ENCODE measurements around the gene PGM2L1.

The PGM2L1 gene

GRCh38 chr11:74398244-74399159 lies at the start of gene PGM2L1:
TSS of gene PGM2L1 (minus strand) at chr11:74398433. CDS start at chr11:74398161, 272 bp downstream.
- peak; percentile 96 for DNase-seq (ENCODE audit: low spot score)
- TF ChIP-seq CTCF (IDR thresholded peaks at IDR 0.05): no peak
- Histone ChIP-seq H3K27ac (peak within 1 kb of the TSS; percentile 87 to 94), H3K4me3 (peak within 1 kb of the TSS; percentile 79)

DNA sequence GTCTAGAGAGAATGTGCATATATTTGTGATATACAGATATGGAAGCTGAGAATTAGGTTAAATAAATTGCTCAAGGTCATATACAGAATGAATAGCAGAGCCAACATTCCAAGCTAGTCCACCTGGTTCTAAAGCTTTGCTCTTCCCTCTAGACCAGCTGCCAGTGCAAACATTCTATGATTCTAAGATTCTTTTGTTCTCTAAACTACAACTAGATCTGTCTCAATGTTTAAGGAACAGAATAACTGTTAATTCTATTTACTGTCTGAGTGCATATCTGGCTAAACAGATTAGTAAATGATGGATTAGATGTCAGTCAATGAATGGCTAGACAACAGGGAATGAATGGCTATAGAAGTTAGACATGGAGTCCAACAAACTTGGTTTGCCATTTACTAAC lies 49.5 kb upstream of the PGM2L1 start:
- no peak for TF ChIP-seq CTCF (IDR thresholded peaks at IDR 0.05)
- DNase-seq (ENCODE audit: low spot score): no peak
- no peak overlapping the region for H3K4me3 ChIP-seq
- H3K27ac ChIP-seq: no peak overlapping the region

DNA sequence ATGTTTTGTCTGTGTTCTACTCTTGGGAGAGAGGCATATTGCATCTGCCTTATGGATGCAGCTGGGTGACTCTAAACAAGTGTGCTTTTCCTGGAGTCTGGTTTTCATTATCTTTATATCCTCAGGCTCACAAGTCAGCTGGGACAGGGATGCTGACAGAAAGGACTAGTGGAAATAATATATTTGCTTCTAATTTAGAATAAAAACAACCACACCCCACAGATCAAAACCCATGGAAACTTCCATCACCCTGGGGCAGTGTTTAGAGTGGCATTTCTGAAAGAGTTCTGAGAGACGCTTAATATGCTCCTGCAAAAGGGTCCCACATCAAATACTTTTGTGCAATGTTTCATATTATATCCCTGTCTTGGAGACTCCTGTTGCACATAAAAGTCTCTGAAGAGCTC lies 48.3 kb upstream of the PGM2L1 start:
- Histone ChIP-seq H3K27ac (no peak overlapping the region), H3K4me3 (no peak overlapping the region)
- TF ChIP-seq CTCF (IDR thresholded peaks at IDR 0.05): no peak
- no peak for DNase-seq (ENCODE audit: low spot score)

DNA sequence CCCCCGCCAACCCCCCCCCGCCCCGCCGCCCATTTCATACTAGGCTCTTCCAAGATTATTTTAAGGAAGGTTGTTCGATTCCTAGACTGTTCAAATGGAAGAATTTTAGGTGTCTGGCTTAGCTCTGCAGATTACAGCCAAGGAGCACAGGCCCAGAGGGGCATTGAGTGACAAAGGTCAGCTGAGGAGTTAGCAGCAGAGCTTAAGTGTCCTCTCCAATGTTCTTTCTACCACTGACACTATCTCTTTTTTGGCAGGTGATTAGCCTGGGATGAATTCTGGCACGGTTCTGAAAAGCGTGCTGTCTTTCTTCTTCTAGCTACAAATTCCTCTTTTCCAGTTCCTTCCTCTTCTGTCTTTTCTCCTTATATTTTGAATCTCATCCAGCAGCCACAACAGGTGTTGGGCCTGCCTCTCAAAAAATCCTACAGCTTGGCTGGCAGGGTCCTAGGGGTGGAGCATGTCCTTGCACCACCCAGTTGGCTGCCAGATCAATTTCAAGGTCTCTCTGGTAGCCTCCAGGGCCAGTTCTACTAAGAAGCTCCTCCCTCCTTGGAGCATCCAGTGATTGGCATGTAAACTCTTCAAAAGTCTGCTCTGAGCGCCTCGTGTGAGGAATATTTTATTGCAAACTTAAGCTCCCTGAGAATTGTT lies 46.1 kb upstream of the PGM2L1 start:
- peak overlapping the region; percentile 20 for H3K4me3 ChIP-seq
- peak overlapping the region in 1 of 2 donors; percentile 81 for H3K27ac ChIP-seq
- no peak for DNase-seq (ENCODE audit: low spot score)
- no peak for TF ChIP-seq CTCF (IDR thresholded peaks at IDR 0.05)

GRCh38 chr11:74443071-74443864 lies 45.0 kb upstream of the PGM2L1 start:
- no peak for DNase-seq (ENCODE audit: low spot score)
- H3K27ac ChIP-seq: peak overlapping the region; percentile 65 to 81
- peak overlapping the region; percentile 20 for H3K4me3 ChIP-seq
- no peak for TF ChIP-seq CTCF (IDR thresholded peaks at IDR 0.05)

GRCh38 chr11:74442636-74443035 lies 44.4 kb upstream of the PGM2L1 start:
- Histone ChIP-seq H3K27ac (peak overlapping the region; percentile 65 to 81), H3K4me3 (no peak overlapping the region)
- TF ChIP-seq CTCF (IDR thresholded peaks at IDR 0.05): no peak
- DNase-seq (ENCODE audit: low spot score): no peak
